Measurements from ENCODE around the gene SPEG.

Gene SPEG

GRCh38 chr2:219459460-219460311, 25.0 kb downstream of the SPEG start:
- DNase-seq (ENCODE audit: low read depth in 2 of 2, low spot score in 1 of 2), result no peak

- no peak for DNase-seq (ENCODE audit: low read depth in 2 of 2, low spot score in 1 of 2)
Measured at GRCh38 chr2:219460424-219460926, 25.8 kb downstream of the SPEG start.

GRCh38 chr2:219461047-219461514, 26.4 kb downstream of the SPEG start:
- DNase-seq (ENCODE audit: low read depth in 2 of 2, low spot score in 1 of 2), result no peak

- no peak for DNase-seq (ENCODE audit: low read depth in 2 of 2, low spot score in 1 of 2)
Measured at GRCh38 chr2:219461669-219462068, 27.0 kb downstream of the SPEG start.

- no peak for DNase-seq (ENCODE audit: low read depth in 2 of 2, low spot score in 1 of 2)
Measured at GRCh38 chr2:219462349-219462748, 27.7 kb downstream of the SPEG start.

GRCh38 chr2:219464286-219465032, 29.8 kb downstream of the SPEG start:
- DNase-seq (ENCODE audit: low read depth in 2 of 2, low spot score in 1 of 2), result no peak

- DNase-seq (ENCODE audit: low read depth in 2 of 2, low spot score in 1 of 2), result no peak
Measured at GRCh38 chr2:219465659-219466561, 31.3 kb downstream of the SPEG start.

- DNase-seq (ENCODE audit: low read depth in 2 of 2, low spot score in 1 of 2), result no peak
Measured at GRCh38 chr2:219466816-219467735, 32.4 kb downstream of the SPEG start.

GRCh38 chr2:219467736-219468075, 33.1 kb downstream of the SPEG start:
- DNase-seq (ENCODE audit: low read depth in 2 of 2, low spot score in 1 of 2), result no peak

GRCh38 chr2:219468410-219469185, 34.0 kb downstream of the SPEG start:
- no peak for DNase-seq (ENCODE audit: low read depth in 2 of 2, low spot score in 1 of 2)

GRCh38 chr2:219469186-219469724, 34.6 kb downstream of the SPEG start:
- no peak for DNase-seq (ENCODE audit: low read depth in 2 of 2, low spot score in 1 of 2)

GRCh38 chr2:219470429-219470828, 35.8 kb downstream of the SPEG start:
- no peak for DNase-seq (ENCODE audit: low read depth in 2 of 2, low spot score in 1 of 2)

- no peak for DNase-seq (ENCODE audit: low read depth in 2 of 2, low spot score in 1 of 2)
Measured at GRCh38 chr2:219471476-219472371, 37.1 kb downstream of the SPEG start.

- DNase-seq (ENCODE audit: low read depth in 2 of 2, low spot score in 1 of 2), result no peak
Measured at GRCh38 chr2:219472629-219473187, 38.1 kb downstream of the SPEG start.

GRCh38 chr2:219473511-219473910, 38.9 kb downstream of the SPEG start:
- DNase-seq (ENCODE audit: low read depth in 2 of 2, low spot score in 1 of 2), result no peak

GRCh38 chr2:219474285-219475060, 39.8 kb downstream of the SPEG start:
- no peak for DNase-seq (ENCODE audit: low read depth in 2 of 2, low spot score in 1 of 2)

GRCh38 chr2:219475278-219475677, 40.6 kb downstream of the SPEG start:
- DNase-seq (ENCODE audit: low read depth in 2 of 2, low spot score in 1 of 2), result no peak
